Esophagus squamous epithelium (tissue), 5 donors: ENCODE measurements around the gene TMEM254. TPM values are rescaled to one million over a fixed set of nuclear protein-coding genes. Genes with fewer than 3 reads are reported as not detected.
A peak's percentile ranks its signal among the peaks of the same experiment; 100 is the strongest.
"Not testable (repeated sequence)": the region's sequence is repeated elsewhere in the genome, so short reads cannot be mapped to it uniquely, and the experiment has no call there.

ENCODE experiments used
- DNase-seq: peaks from one replicate; lab custom pipeline; 2025; lab: John Stamatoyannopoulos, UW
- H3K27ac ChIP-seq, 4 donors: fragments of 200-600 bp; sonication (generic); one replicate each; pipeline ENCODE4 v1.5.1; 2016 to 2019; ENCODE audit warnings: mild to moderate bottlenecking in 1 of 4
- H3K27me3 ChIP-seq, 4 donors: fragments of 200-600 bp; sonication (generic); 1 replicate in 3 of 4; 2 replicates in 1 of 4; pipeline versions ENCODE4 v1.5.1 to v1.6.0; 2017 to 2021; ENCODE audit warnings: antibody characterized with exemption in 1 of 4
- H3K36me3 ChIP-seq, 3 donors: fragments of 200-600 bp; sonication (generic); one replicate each; pipeline ENCODE4 v1.5.1; 2016 to 2019
- H3K4me1 ChIP-seq, 3 donors: fragments of 200-600 bp; sonication (generic); one replicate each; pipeline ENCODE4 v1.5.1; 2017 to 2019
- H3K4me3 ChIP-seq, 4 donors: fragments of 200-600 bp; sonication (generic); 1 replicate in 3 of 4; 2 replicates in 1 of 4; pipeline ENCODE4 v1.5.1; 2016 to 2019; ENCODE audit warnings: mild to moderate bottlenecking in 2 of 4, moderate library complexity in 1 of 4
- H3K9me3 ChIP-seq, 3 donors: fragments of 200-600 bp; sonication (generic); one replicate each; pipeline ENCODE4 v1.5.1; 2016 to 2019
- CTCF ChIP-seq, 6 experiments: fragments of 450-650 bp in 4 of 6; fragments of 200-600 bp in 2 of 6; sonication (generic) in 2 of 6; IDR thresholded peaks; one replicate each; pipeline ENCODE4 v1.5.1; 2016 to 2019; ENCODE audit warnings: antibody characterized with exemption in 6 of 6, mild to moderate bottlenecking in 4 of 6, moderate library complexity in 4 of 6
- POLR2A ChIP-seq, 4 donors: fragments of 450-650 bp; IDR thresholded peaks; one replicate each; pipeline ENCODE4 v1.6.1; 2017; ENCODE audit warnings: antibody characterized with exemption in 4 of 4, mild to moderate bottlenecking in 4 of 4, moderate library complexity in 3 of 4
- whole genome bisulfite sequencing, 2 donors: methylation state at CpG; one replicate each; pipeline ENCODE4 v1.1.5; 2018; 5-methylcytosine and 5-hydroxymethylcytosine counted together
- intact Hi-C: fragments of 100-400 bp; cut with DNase I; formaldehyde crosslinking; loops from one replicate; pipeline ENCODE4 v1.15.0; 2022
- total RNA-seq, 4 donors: library from RNA; depleted of rRNA; stranded (reverse); fragments of >200 nt; gene quantifications; one replicate each; pipeline ENCODE4 v1.1.0, GENCODE V29; 2016
- donor health status: DM: yes; HTN: yes; CAD: no.

Gene TMEM254
- total RNA-seq, 4 donors from 2014 or later, result 25.6 to 35.6 (median 32.7) TPM

GRCh38 chr10:80041162-80041561 lies 37.3 kb upstream of the TMEM254 start:
- DNase-seq, result no peak
- no peak overlapping the region for H3K4me3 ChIP-seq
- no peaks in the 10 kb centered on the region for H3K4me1 ChIP-seq
- H3K36me3 ChIP-seq, result no peaks in the 10 kb centered on the region
- no peaks in the 10 kb centered on the region for H3K9me3 ChIP-seq
- H3K27me3 ChIP-seq, result no peaks in the 10 kb centered on the region
- intact Hi-C loops, result no loop called here
- 72 to 78% methylated on average over 6 of the region's 6 CpGs for WGBS, 2 donors
- no peak overlapping the region for H3K27ac ChIP-seq
- TF ChIP-seq POLR2A (IDR thresholded peaks at IDR 0.05) (no peak), CTCF (IDR thresholded peaks at IDR 0.05) (no peak)

- H3K36me3 ChIP-seq, DNase-seq, H3K4me1 ChIP-seq, H3K27ac ChIP-seq, intact Hi-C loops, H3K4me3 ChIP-seq, H3K9me3 ChIP-seq, H3K27me3 ChIP-seq: not testable (repeated sequence)
- 78 to 80% methylated on average over 4 to 6 of the region's 6 CpGs for WGBS, 2 donors
Measured at GRCh38 chr10:80044935-80045334, 33.5 kb upstream of the TMEM254 start.

- 22 to 31% methylated on average over 8 to 10 of the region's 10 CpGs for WGBS, 2 donors
Measured at GRCh38 chr10:80046629-80047441, 31.6 kb upstream of the TMEM254 start.

GRCh38 chr10:80050752-80051151 lies 27.7 kb upstream of the TMEM254 start:
- H3K27me3 ChIP-seq, result no peaks in the 10 kb centered on the region
- no peaks in the 10 kb centered on the region for H3K36me3 ChIP-seq
- no peaks in the 10 kb centered on the region for H3K9me3 ChIP-seq
- H3K4me1 ChIP-seq, result peaks cover 0 to 6% (median 0%) of the 10 kb centered on the region in 3 donors
- TF ChIP-seq POLR2A (IDR thresholded peaks at IDR 0.05), result no peak
- no peak for TF ChIP-seq CTCF (IDR thresholded peaks at IDR 0.05)
- intact Hi-C loops, result no loop called here
- WGBS, 2 donors, result 90 to 91% methylated on average over 3 of the region's 3 CpGs
- DNase-seq, result no peak
- no peak overlapping the region for H3K4me3 ChIP-seq
- H3K27ac ChIP-seq, result no peak overlapping the region

More at GRCh38 chr10:80046629-80047441, 31.6 kb upstream of the TMEM254 start:
- Histone ChIP-seq H3K36me3 (no peaks in the 10 kb centered on the region), H3K4me3 (no peak overlapping the region), H3K27ac (no peak overlapping the region), H3K27me3 (no peaks in the 10 kb centered on the region), H3K9me3 (no peaks in the 10 kb centered on the region), H3K4me1 (peaks cover 0 to 6% (median 0%) of the 10 kb centered on the region in 3 donors)
- peak; percentile 71 to 90 (median 82) for TF ChIP-seq CTCF (IDR thresholded peaks at IDR 0.05)
- no peak for TF ChIP-seq POLR2A (IDR thresholded peaks at IDR 0.05)
- no peak for DNase-seq
- intact Hi-C loops, result no loop called here

- TF ChIP-seq CTCF (IDR thresholded peaks at IDR 0.05) (no peak), POLR2A (IDR thresholded peaks at IDR 0.05) (no peak)
- Histone ChIP-seq H3K4me3 (no peak overlapping the region), H3K27me3 (no peaks in the 10 kb centered on the region), H3K36me3 (no peaks in the 10 kb centered on the region), H3K9me3 (no peaks in the 10 kb centered on the region), H3K4me1 (peaks cover 0 to 3% (median 0%) of the 10 kb centered on the region in 3 donors), H3K27ac (no peak overlapping the region)
- DNase-seq, result no peak
- 60 to 64% methylated on average over 3 of the region's 3 CpGs for WGBS, 2 donors
- intact Hi-C loops, result no loop called here
Measured at GRCh38 chr10:80051993-80052392, 26.5 kb upstream of the TMEM254 start.
